ENCODE results near the gene DLL4. TPM values are rescaled to one million over a fixed set of nuclear protein-coding genes. Genes with fewer than 3 reads are reported as not detected.
"Not testable (repeated sequence)": the region's sequence is repeated elsewhere in the genome, so short reads cannot be mapped to it uniquely, and the experiment has no call there.

Gene DLL4
- total RNA-seq, 2 experiments from 2014 or later = 0.11 TPM; not detected in 1

GRCh38 chr15:40957041-40957555 is 28.0 kb downstream of the DLL4 start:
- peaks cover 28% of the 10 kb centered on the region for H3K4me1 Mint-ChIP-seq
- DNase-seq (no peak), ATAC-seq (ENCODE audit: low read depth) (no peak)
- H3K27me3 Mint-ChIP-seq = no peaks in the 10 kb centered on the region
- POLR2A ChIA-PET = no interaction called here
- peak overlapping the region; percentile 1 for H3K27ac Mint-ChIP-seq
- H3K4me3 Mint-ChIP-seq = no peak overlapping the region
- H3K9me3 Mint-ChIP-seq = no peaks in the 10 kb centered on the region
- H3K36me3 Mint-ChIP-seq = peaks cover 5% of the 10 kb centered on the region

DNA sequence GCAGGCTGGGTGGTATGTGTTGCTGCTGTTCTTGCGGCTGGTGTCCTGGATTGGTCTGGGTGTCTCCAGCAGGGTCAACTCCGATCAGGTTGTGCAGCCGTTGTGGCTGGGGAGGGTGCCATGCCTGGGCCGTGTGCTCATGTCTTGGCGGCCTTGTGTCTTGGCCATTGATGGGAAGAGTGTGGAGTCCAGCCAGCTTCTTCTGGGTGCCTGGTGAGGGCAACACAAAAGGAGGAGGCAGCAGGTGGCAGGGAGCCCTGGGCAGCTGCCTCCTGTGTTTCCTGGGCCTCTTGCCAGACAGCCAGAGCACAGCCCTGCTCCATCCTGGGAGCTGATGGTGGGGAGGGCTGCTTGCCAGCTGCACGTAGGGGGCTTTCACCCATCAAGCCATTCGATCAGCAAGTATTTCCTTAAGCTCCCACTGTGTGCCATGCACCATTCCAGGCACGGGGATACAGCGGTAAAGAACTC is 28.5 kb downstream of the DLL4 start:
- Mint-ChIP-seq H3K4me1 (peaks cover 23% of the 10 kb centered on the region), H3K4me3 (no peak overlapping the region), H3K27ac (peak overlapping the region; percentile 24), H3K36me3 (peaks cover 5% of the 10 kb centered on the region), H3K27me3 (no peaks in the 10 kb centered on the region), H3K9me3 (no peaks in the 10 kb centered on the region)
- ATAC-seq (ENCODE audit: low read depth) (no peak), DNase-seq (no peak)
- POLR2A ChIA-PET = no interaction called here

- Mint-ChIP-seq H3K36me3 (peaks cover 5% of the 10 kb centered on the region), H3K4me3 (no peak overlapping the region), H3K4me1 (peaks cover 22% of the 10 kb centered on the region), H3K27ac (no peak overlapping the region), H3K9me3 (no peaks in the 10 kb centered on the region), H3K27me3 (no peaks in the 10 kb centered on the region)
- POLR2A ChIA-PET = interaction anchor here (1.1 kb wide), 1 partner anchor 9 kb away, joined by 5 read pairs; no protein-coding TSS in a partner anchor
- ATAC-seq (ENCODE audit: low read depth) = no peak
- DNase-seq = no peak
Measured at GRCh38 chr15:40958146-40958545, 29.0 kb downstream of the DLL4 start.

- ATAC-seq (ENCODE audit: low read depth) (no peak), DNase-seq (no peak)
- H3K9me3 Mint-ChIP-seq = no peaks in the 10 kb centered on the region
- peaks cover 20% of the 10 kb centered on the region for H3K4me1 Mint-ChIP-seq
- peaks cover 5% of the 10 kb centered on the region for H3K36me3 Mint-ChIP-seq
- POLR2A ChIA-PET = interaction anchor here (1.1 kb wide), 1 partner anchor 10 kb away, joined by 5 read pairs; no protein-coding TSS in a partner anchor
- H3K4me3 Mint-ChIP-seq = no peak overlapping the region
- peak overlapping the region; percentile 7 for H3K27ac Mint-ChIP-seq
- H3K27me3 Mint-ChIP-seq = no peaks in the 10 kb centered on the region
Measured at GRCh38 chr15:40958723-40959122, 29.6 kb downstream of the DLL4 start.

- no peak overlapping the region for H3K4me3 Mint-ChIP-seq
- ATAC-seq (ENCODE audit: low read depth) = no peak
- DNase-seq = no peak
- POLR2A ChIA-PET = interaction anchor here (1.1 kb wide), 1 partner anchor 11 kb away, joined by 5 read pairs; no protein-coding TSS in a partner anchor
- H3K27ac Mint-ChIP-seq = no peak overlapping the region
- H3K36me3 Mint-ChIP-seq = peaks cover 5% of the 10 kb centered on the region
- no peaks in the 10 kb centered on the region for H3K27me3 Mint-ChIP-seq
- H3K4me1 Mint-ChIP-seq = peaks cover 14% of the 10 kb centered on the region
- H3K9me3 Mint-ChIP-seq = no peaks in the 10 kb centered on the region
Measured at GRCh38 chr15:40959331-40960141, 30.4 kb downstream of the DLL4 start.

DNA sequence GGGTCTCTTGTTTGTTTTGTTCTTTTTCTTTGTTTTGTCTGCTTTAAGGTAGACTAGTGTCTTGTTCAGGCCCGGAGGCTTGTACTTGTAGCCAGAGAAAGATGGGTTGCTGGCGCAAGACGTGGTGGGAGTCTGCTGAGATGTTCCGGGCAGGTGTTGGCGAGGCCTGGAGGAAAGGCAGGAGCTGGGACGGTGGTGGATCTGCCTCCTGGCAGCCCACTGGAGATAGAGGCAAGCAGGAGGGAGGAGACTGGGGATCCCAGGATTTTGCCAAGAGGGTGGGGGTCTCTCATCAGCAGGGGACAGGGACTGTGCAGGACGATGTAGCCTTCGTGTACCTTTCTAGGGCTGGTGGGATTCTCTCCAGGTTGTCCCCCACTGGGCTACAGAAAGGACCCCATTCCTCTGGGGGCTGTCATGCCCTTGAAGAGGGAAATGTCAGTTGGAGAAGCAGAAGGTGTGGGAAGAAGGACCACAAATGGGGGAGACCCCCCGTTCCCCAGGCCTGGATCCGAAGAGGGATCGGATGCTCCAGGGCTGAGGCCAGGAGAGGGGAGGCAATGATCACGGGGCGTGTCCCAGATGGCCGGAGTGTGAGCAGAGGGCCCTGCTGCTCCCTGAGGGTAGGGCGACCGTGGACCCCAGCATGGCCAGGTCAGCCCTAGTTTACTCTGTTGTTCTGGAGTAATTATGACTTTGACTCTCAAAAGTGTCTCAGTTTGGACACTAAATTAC is 31.2 kb downstream of the DLL4 start:
- H3K27ac Mint-ChIP-seq = no peak overlapping the region
- H3K9me3 Mint-ChIP-seq = no peaks in the 10 kb centered on the region
- ATAC-seq (ENCODE audit: low read depth) (no peak), DNase-seq (no peak)
- POLR2A ChIA-PET = no interaction called here
- H3K27me3 Mint-ChIP-seq = no peaks in the 10 kb centered on the region
- H3K4me1 Mint-ChIP-seq = peaks cover 9% of the 10 kb centered on the region
- no peak overlapping the region for H3K4me3 Mint-ChIP-seq
- peaks cover 5% of the 10 kb centered on the region for H3K36me3 Mint-ChIP-seq

DNA sequence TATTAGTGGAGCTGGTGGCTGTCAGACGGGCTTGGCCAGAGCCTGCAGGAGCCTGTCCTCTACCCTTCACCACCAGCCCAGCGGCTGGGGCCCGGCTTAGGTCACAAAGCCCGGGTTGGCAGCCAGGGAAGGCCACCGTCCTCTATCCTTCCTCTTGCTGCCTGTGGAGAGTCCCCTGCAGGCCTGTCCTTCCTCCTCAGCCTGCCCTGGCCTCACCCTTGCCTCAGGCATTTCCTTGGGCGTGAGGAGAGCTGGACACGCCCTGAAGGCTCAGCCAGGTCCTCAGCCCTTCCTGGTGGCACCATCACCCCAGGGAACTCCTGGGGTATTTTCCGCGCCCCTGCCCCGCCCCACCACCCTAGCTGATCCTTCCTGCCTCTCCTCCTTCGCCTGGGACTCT is 31.8 kb downstream of the DLL4 start:
- POLR2A ChIA-PET = no interaction called here
- Mint-ChIP-seq H3K4me1 (peaks cover 7% of the 10 kb centered on the region), H3K9me3 (no peaks in the 10 kb centered on the region), H3K36me3 (peaks cover 5% of the 10 kb centered on the region), H3K27ac (no peak overlapping the region), H3K27me3 (no peaks in the 10 kb centered on the region), H3K4me3 (no peak overlapping the region)
- ATAC-seq (ENCODE audit: low read depth) (no peak), DNase-seq (no peak)

DNA sequence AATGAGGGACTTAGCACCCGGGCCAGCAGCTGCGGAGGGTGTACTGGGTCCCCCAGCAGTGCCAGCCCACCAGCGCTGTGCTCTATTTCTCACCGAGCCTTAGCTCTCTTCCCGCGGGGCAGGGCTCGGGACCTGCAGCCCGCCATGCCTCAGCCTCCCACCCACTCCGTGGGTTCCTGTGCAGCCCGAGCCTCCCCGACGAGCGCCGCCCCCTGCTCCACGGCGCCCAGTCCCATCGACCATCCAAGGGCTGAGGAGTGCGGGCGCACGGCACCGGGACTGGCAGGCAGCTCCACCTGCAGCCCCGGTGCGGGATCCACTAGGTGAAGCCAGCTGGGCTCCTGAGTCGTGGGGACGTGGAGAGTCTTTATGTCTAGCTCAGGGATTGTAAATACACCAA is 32.6 kb downstream of the DLL4 start:
- POLR2A ChIA-PET = interaction anchor here (0.6 kb wide), 1 partner anchor 24 kb away, joined by 3 read pairs; no protein-coding TSS in a partner anchor
- not testable (repeated sequence) for H3K4me1 Mint-ChIP-seq; ATAC-seq (ENCODE audit: low read depth); DNase-seq; H3K4me3 Mint-ChIP-seq; H3K27ac Mint-ChIP-seq; H3K36me3 Mint-ChIP-seq; H3K9me3 Mint-ChIP-seq; H3K27me3 Mint-ChIP-seq

GRCh38 chr15:40962317-40962716 is 33.2 kb downstream of the DLL4 start:
- H3K36me3 Mint-ChIP-seq; DNase-seq; H3K9me3 Mint-ChIP-seq; H3K4me1 Mint-ChIP-seq; H3K27ac Mint-ChIP-seq; H3K27me3 Mint-ChIP-seq; ATAC-seq (ENCODE audit: low read depth); H3K4me3 Mint-ChIP-seq: not testable (repeated sequence)
- POLR2A ChIA-PET = interaction anchor here (0.6 kb wide), 1 partner anchor 24 kb away, joined by 3 read pairs; no protein-coding TSS in a partner anchor

DNA sequence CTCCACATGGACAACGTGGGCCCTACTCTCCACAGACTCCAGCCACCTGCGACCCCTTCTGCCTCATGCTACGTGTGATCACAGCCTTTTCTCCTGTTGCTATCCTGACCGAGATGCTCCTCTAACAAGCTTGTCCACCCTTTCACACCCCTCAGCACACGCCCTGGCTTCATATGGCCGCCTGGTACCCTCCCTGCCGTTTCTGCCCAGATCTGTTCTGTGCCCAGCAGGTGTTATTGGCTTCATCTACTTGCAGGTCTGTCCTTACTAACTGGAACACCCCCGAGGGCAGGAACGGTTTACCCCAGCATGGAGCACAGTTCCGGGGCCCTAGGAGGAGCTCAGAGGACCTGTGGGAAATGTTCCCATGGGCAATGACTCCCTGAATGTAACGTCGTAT is 34.1 kb downstream of the DLL4 start:
- DNase-seq (no peak), ATAC-seq (ENCODE audit: low read depth) (no peak)
- Mint-ChIP-seq H3K4me1 (peaks cover 2% of the 10 kb centered on the region), H3K9me3 (no peaks in the 10 kb centered on the region), H3K27ac (no peak overlapping the region), H3K4me3 (no peak overlapping the region), H3K27me3 (peaks cover 5% of the 10 kb centered on the region), H3K36me3 (no peaks in the 10 kb centered on the region)
- POLR2A ChIA-PET = interaction anchor here (1.0 kb wide), 1 partner anchor 10 kb away, joined by 4 read pairs; the partner anchor contains the start of gene CHAC1

- ATAC-seq (ENCODE audit: low read depth) (no peak), DNase-seq (no peak)
- H3K4me1 Mint-ChIP-seq = no peaks in the 10 kb centered on the region
- peaks cover 5% of the 10 kb centered on the region for H3K27me3 Mint-ChIP-seq
- no peak overlapping the region for H3K27ac Mint-ChIP-seq
- H3K4me3 Mint-ChIP-seq = no peak overlapping the region
- no peaks in the 10 kb centered on the region for H3K9me3 Mint-ChIP-seq
- POLR2A ChIA-PET = interaction anchor here (0.6 to 1.2 kb wide), 3 partner anchors 10 to 11 kb away, joined by 3 to 5 read pairs (median 4); partner anchors contain the start of gene CHAC1
- H3K36me3 Mint-ChIP-seq = no peaks in the 10 kb centered on the region
Measured at GRCh38 chr15:40964006-40964405, 34.9 kb downstream of the DLL4 start.

DNA sequence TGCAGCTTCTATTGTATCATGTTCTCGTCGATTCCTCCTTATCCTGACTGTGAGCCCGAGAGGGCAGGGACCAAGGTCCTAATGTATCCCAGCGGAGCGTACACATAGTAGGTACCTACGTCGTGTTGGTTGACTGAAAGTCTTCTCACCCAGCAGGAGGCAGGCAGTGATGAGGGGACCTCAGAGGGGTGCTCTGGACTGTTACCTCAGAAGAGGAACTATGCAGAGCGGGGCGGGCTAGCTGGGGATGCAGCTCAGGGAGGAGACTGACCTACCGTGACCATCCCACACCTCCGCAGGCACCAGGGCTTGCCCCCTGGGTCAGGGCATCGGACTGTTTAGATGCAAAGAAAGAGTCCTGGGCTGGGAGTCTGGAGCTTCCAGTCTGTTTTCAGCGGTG is 35.5 kb downstream of the DLL4 start:
- Mint-ChIP-seq H3K36me3 (no peaks in the 10 kb centered on the region), H3K4me1 (no peaks in the 10 kb centered on the region), H3K9me3 (no peaks in the 10 kb centered on the region), H3K27ac (no peak overlapping the region), H3K27me3 (peaks cover 5% of the 10 kb centered on the region), H3K4me3 (no peak overlapping the region)
- DNase-seq = no peak
- no peak for ATAC-seq (ENCODE audit: low read depth)
- POLR2A ChIA-PET = interaction anchor here (0.6 to 1.2 kb wide), 2 partner anchors 11 to 12 kb away, joined by 3 to 5 read pairs; partner anchors contain the start of gene CHAC1

DNA sequence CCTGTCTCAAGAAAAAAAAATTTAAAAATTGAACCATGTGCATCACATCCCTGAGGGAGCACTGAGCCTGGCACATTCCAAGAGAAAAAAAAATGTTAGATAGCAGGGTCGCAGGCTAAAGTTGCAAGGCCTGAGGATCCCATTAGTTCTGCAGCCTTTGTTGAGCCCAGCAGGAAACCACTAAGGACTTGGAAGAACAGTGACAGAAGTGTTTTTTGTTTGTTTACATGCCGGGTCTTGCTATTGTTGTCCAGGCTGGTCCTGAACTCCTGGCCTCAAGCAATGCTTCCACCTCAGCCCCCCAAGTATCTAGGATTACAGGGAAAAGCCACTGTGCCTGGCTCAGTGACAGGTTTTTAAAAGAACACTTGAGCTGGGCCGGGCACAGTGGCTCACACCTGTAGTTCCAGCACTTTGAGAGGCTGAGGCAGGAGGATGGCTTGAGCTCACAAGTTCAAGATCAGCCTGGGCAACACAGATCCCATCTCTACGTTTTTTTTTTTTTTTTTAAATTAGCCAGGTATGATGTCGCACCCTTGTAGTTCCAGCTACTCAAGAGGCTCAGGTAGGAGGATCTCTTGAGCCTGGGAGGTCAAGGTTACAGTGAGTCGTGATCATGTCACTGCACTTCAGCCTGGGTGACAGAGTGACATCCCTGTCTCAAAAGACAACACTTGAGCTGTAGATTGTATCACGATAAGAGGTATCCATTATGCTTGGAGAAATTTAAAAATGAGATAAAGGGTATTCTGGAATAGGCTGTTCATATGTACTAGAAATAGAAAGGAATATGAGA is 39.3 kb downstream of the DLL4 start:
- no peak for ATAC-seq (ENCODE audit: low read depth)
- H3K4me1 Mint-ChIP-seq = peaks cover 4% of the 10 kb centered on the region
- H3K27ac Mint-ChIP-seq = no peak overlapping the region
- no peak overlapping the region for H3K4me3 Mint-ChIP-seq
- no peaks in the 10 kb centered on the region for H3K9me3 Mint-ChIP-seq
- POLR2A ChIA-PET = no interaction called here
- H3K27me3 Mint-ChIP-seq = peaks cover 5% of the 10 kb centered on the region
- DNase-seq = no peak
- no peaks in the 10 kb centered on the region for H3K36me3 Mint-ChIP-seq

Measured in activated naive CD8-positive, alpha-beta T cell treated with anti-CD3 and anti-CD28 coated beads, Interleukin-2, amount 10 ng/mL, durations not matched to agents 7 days and 5 days (primary cell).